KBM-7 (cell line): ENCODE results near the gene ACKR2.
"Not testable (repeated sequence)": the region's sequence is repeated elsewhere in the genome, so short reads cannot be mapped to it uniquely, and the experiment has no call there.

ENCODE experiments used
- DNase-seq: peaks from one replicate; pipeline ENCODE4 v3.0.0-alpha.2; 2015
- in situ Hi-C: fragments of 300-500 bp; cut with MboI; formaldehyde crosslinking; loops from 2 replicates; pipeline ENCODE4 v1.14.3; 2020; ENCODE audit warnings: low sequenced_read_pairs, low pct_unique_long_range_greater_than_20kb, mixed read lengths

The ACKR2 gene

DNA sequence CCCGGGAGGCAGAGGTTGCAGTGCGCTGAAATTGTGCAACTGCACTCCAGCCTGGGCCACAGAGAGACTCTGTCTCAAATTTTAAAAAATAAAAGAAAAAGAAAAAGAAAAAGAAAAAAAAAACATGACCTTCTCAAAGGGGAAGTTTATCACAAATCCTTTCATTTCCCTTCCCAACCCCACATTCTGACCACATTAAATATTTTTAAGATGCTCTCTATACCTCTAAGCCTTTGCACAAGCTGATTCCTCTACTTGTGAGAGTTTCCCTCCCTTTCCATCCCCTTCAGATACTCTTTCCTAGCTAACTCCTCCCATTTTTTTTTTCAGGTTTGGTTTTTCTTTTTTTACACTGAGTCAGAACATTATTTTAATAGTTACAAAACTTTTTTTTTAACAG lies 9.0 kb upstream of the ACKR2 start:
- in situ Hi-C loops: no loop called here
- DNase-seq: no peak

DNA sequence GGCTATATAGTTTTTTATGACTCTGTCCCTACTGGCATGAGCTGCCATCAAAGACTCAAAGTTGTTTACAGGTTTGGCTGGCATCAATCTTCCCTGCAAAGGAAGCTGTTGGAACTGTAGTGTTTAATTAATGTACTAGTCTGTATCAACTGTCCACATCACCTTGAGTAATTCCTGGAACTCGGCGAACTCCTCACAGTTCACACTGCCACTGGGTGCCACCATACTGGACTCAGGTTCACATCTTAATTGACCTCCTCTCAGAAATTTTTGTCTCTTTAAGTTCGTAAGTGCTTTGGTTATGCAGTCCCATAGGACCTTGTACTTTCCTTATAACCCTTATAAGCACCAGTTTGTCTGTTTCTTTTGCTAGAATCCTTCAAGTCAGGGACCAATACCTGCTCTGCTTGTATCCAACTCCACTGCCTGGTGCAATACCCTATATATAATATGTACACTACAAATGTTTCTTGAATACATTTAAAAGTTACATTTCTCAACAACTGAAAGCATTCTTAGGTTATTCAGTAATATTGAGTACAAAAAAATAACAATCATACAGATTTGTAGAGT lies 8.1 kb upstream of the ACKR2 start:
- in situ Hi-C loops: no loop called here
- no peak for DNase-seq

DNA sequence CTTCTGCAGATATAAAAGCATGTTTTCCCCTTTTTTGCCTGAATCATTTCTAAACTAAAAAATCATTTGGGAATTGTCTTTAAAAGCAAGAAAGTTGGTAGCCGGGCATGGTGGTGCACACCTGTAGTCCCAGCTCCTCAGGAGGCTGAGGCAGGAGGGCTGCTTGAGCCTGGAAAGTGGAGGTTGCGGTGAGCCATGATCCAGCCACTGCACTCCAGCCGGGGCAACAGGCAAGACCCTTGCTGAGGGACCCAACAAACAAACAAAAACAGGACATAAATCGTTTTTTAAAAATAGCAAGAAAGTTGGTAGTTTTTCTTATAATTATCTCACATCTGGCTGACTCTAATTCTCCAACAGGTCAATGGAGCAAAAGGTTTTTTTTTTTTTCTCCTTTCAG lies 7.5 kb upstream of the ACKR2 start:
- DNase-seq: no peak

DNA sequence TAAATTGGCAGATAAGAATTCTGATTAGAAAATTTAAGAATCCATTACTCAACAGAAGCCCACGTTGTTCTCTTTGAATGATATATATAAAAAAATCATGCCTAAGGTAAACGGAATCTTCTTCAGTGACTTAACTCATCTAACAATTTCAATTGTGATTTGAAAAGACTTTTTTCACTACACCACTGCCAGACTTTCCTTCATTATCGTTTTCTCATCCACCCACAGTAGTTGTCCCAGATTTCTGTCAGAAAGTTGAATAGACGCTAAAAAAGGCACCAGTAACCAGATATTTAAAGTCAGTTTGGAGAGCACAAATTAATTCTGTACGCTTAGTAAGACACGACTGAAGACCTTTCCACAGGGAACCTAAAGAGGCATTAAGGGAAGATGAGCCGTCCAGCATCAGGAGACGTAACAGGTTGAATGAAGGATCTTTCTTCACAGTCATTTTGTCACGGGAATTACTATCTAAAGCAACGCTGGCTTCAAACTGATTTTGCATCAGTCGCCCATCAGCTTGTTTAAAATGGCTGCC lies 6.3 kb upstream of the ACKR2 start:
- DNase-seq: no peak
- in situ Hi-C loops: no loop called here

More for the DNA sequence above, 7.5 kb upstream of the ACKR2 start:
- in situ Hi-C loops: no loop called here

DNA sequence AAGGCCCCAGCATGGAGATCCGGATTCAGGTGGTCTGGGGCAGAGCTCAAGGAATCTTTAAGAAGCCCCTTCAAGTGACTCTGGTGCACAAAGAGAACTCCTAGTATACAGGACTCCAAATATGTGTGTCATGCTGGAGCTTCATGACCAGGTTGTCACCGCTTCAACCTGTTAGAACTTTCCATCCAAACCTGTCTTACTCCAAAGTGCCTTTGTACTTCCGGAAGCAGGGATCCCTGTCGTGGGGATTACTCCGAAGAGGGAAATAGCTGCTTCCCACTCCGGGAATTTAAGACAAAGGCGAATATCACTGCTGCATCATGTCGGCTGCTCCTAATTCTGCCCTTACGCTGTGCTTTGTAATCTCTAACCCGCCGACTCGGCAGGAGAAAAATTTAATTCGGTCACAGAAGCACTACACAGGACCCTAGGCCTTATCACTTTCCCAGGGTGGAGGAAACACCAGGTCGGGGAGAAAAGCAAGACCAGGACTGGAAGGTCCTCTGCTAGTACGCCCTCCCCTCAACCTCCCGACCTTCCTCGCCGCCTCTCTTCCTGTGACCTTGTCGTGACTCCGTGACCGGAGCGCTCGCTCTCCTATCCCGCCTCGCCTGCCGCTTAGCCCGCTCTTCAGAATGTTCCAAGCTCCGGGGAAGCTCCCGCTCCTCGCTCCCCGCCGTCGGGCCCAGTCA lies 5.7 kb upstream of the ACKR2 start:
- peak; percentile 46 for DNase-seq
- in situ Hi-C loops: no loop called here

DNA sequence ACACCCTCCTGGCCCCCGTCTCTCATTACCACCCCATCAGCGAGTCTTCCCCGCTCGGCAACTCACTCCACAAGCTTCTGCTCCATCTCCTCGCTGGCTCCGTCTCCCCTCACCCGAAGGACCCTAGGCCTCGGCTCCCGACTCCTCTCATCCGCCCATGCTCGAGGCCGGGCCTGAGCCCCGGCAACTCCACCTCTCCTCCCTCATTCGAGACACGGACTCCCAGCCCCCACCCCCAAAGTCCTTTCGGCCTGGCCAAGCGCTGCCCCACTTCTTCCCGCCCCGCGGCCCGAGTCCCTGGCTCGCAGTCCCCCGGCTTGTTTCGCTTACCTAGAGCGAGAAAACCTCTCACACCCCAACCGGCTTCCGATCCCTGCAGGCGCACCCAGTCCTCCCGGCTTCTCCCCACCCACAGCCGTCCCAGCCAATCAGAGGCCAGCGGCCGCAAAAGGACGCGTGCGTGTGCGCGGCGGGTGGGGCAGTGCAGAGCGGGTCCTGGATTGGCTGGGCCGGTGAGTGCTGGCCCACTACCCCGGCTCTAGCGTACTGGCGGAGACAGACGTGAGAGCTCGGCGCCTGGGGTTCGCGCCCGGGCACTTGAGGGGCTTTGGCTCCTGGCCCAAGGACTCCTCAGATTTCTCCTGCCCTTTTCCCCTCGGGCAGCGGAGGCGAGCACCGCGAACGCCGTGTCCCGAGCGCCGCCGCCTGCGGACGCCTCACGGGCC lies 5.0 kb upstream of the ACKR2 start, which contains the start of gene HIGD1A:
HIGD1A (minus strand) TSS at position 385 of the 725 bp plus-strand sequence. CDS start 10,237 bp downstream, outside the sequence.
- in situ Hi-C loops: no loop called here
- DNase-seq: peak; percentile 96

DNA sequence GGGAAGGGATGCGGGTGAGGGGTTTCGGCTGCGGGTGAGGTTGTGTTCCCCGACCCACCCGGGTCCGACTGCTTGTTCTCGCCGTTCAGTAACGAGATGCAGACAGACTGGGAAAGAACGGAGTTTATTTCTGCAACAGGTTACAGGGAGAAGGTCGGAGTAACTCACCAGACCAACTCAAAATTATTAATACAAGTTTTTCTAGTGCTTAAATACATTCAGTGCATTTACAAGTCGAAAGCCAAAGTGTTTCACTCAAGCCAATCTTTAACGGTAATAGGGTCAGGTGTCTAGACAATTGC lies 4.5 kb upstream of the ACKR2 start:
- DNase-seq: no peak
- in situ Hi-C loops: no loop called here

DNA sequence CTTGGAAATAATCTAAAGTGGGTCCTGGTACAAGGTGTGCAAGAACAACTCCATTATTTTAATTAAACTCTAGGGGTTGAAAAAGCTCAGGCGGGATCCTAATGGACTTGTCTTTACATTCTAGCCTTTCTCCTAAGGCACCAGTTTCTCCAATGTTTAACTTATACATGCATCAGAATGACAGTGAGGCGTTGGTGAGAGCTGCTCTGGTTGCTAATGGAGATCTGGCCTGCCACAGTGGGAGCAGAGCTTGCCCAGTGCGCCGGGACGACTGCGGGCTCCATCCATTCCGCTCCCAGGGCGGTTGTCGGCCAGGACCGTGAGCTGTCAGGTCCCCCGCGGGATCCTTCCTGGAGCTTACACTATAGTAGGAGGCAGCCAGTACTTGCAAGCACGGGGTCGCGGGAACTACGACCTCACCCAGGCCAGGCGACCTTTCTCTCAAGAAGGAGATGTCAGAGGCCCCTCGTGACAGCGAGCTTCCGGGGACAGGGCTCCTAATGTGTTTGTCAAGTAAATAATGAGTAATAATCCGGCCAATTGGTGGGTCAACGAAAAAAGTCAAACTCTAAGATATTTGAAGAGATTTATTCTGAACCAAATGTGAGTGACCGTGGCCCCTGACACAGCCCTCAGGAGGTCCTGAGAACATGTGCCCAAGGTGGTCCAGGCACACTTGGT lies 4.0 kb upstream of the ACKR2 start:
- no peak for DNase-seq
- in situ Hi-C loops: no loop called here

DNA sequence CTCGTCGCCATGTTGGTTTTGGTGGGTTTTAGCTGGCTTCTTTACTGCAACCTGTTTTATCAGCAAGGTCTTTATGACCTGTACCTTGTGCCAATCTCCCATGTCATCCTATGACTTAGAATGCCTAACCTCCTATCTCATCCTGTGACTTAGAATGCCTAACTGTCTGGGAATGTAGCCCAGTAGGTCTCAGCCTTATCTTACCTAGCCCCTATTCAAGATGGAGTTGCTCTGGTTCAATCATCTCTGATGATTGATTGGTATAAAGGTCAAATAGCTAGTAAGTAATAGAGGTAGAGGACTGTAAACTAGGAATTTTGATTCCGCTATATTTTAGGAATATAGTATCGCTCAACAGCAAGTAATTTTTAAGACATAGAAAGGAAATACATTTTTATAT lies 1.3 kb upstream of the ACKR2 start:
- DNase-seq: no peak
- in situ Hi-C loops: no loop called here

DNA sequence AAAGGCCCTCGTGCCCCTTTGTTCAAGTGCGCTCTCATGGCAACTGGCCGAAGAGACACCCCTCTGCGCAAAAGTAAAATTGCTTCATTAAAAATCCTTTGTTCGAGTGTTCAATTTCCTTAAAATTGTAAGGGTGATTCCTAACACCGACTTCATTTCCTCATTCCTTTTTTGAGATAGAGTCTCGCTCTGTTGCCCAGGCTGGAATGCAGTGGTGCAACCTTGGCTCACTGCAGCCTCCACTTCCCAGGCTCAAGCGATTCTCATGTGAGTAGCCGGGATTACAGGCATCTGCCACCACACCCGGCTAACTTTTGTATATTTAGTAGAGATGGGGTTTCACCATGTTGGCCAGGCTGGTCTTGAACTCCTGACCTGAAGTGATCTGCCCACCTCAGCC lies 1.5 kb downstream of the ACKR2 start:
- DNase-seq, in situ Hi-C loops: not testable (repeated sequence)

DNA sequence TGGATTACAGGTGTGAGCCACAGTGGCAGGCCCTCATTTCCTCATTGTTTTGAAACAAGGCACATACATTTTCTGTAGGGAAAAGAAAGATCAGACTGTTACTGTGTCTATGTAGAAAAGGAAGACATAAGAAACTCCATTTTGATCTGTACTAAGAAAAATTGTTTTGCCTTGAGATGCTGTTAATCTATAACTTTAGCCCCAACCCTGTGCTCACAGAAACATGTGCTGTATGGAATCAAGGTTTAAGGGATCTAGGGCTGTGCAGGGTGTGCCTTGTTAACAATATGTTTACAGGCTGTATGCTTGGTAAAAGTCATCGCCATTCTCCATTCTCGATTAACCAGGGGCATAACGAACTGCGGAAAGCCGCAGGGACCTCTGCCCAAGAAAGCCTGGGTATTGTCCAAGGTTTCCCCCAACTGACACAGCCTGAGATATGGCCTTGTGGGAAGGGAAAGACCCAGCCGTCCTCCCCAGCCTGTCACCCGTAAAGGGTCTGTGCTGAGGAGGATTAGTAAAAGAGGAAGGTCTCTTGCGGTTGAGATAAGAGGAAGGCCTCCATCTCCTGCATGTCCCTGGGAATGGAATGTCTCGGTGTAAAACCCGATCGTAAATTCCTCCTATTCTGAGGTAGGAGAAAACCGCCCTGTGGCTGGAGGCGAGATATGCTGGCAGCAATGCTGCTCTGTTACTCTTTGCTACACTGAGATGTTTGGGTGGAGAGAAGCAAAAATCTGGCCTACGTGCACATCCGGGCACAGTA lies 2.1 kb downstream of the ACKR2 start:
- peak; percentile 93 for DNase-seq
- in situ Hi-C loops: not testable (repeated sequence)

DNA sequence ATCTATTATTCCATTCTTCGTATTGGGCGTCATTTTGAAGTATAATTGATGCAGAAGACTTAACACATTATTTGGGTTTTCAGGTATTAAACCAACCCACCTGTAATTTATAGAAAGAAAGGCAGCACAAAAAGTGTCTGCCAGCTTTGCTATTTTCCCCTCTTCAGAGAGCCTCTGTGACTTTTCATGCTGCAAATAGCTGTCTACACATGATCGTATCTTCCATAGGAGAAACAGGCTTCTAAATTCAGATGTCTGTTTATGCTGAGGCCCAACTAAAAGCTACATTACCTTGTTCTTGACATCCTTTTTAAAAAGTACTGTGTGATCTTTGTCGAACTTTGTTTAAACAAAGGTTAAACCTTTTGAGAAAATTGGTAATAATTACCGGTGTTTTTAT lies 5.0 kb downstream of the ACKR2 start:
- no peak for DNase-seq
- in situ Hi-C loops: no loop called here

DNA sequence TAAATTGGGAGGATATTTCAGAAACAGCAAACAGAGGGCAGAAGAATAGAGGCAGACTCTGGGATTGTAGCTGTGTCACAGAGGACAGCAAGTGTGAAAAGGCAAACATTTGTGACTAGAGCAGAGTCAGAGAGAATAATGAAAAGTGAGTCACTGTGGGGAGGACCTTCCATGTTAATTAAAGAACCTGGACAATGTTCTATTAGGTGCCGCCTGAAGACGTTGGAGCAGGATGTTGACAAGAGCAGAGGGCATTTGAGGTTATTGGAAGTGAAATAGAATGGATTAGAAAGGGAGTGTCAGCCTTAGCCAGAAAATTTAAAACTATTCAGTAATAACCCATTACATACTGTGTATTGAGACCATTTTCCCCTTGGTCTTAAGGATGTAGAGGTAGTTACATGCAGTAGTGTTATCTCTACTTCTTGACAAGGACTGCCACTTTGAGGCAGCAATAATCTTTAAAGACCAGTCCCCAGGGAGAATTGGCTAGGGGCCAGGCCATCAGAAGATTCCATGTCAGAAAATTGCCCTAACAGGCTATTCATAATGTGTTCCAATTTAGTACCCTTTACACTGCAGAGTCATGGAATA lies 5.8 kb downstream of the ACKR2 start:
- no peak for DNase-seq
- in situ Hi-C loops: no loop called here

DNA sequence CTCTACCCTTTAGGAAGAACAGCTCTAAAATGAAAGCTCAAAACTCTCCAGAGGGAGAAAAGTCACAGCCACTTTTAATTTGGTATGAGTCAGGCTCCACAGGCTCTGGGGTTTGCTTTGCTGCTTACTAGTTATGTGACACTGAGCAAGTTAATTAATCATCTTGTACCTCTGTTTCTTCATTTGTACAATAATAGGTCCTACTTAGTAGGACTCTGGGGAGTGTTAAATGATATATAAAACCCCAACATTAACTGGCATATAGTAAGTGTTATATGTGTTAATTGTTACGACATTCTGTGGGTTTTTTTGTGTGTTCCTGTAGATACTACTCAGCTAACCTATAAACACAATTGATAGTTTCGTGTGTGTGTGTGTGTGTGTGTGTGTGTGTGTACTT lies 6.6 kb downstream of the ACKR2 start:
- in situ Hi-C loops: no loop called here

DNA sequence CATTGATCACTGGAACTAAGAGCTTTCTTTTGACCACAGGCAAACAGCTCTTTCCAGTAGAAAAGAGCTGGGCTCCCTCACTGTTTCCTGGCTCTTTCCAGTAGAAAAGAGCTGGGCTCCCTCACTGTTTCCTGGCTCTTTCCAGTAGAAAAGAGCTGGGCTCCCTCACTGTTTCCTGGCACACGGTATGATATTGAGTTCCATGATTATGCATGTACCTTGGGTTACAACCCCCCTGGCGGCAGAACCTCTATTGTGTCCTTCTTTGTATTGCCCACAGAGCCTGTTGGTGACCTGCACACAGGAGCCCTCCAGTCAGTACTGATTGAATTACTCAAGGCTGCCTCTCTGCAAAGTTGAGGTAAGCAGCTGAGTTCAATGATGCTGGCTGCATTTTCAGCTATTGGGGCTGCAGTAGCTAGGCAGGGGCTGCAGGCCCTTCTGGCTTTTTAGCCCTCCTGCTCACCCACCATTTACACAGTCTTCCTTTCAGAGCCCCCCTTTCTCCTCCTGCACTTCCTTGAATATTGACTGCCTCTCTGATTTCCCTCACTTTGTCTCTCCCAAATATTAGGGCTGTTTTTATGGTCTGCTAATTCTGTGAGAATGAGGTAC lies 10.2 kb downstream of the ACKR2 start:
- in situ Hi-C loops: no loop called here
- no peak for DNase-seq

More for the DNA sequence above, 6.6 kb downstream of the ACKR2 start:
- DNase-seq: no peak

DNA sequence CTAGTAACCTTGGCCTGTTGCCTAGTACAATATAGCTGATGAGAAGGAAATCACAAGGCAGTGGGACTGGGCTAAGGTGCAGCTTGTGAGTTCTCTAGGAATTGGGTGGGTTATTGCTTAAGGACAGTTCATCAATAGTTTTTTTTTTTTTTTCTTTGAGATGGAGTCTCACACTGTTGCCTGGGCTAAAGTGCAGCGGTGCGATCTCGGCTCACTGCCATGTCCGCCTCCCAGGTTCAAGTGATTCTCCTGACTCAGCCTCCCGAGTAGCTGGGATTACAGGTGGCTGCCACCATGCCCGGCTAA lies 11.5 kb downstream of the ACKR2 start:
- in situ Hi-C loops: no loop called here
- DNase-seq: no peak

DNA sequence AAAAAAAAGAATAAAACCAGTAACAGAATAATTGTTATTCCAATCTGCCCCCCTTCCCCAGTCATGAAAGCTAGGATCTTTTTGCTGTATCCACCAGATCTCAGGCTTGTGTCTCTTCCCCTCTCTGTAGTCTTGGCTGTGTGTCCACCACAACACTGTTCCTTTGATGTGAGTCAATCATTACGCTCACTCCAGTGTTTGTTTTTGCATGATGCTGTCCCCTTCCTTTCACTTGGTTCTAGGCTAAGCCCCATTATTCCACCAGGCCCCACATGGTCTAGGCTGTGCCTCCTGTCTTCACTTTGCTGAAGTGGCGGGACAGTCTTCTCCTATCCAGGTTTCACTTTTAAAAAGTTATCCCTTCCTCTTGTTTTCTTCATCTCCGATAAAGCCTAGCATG lies 13.6 kb downstream of the ACKR2 start:
- in situ Hi-C loops: no loop called here
- DNase-seq: no peak

DNA sequence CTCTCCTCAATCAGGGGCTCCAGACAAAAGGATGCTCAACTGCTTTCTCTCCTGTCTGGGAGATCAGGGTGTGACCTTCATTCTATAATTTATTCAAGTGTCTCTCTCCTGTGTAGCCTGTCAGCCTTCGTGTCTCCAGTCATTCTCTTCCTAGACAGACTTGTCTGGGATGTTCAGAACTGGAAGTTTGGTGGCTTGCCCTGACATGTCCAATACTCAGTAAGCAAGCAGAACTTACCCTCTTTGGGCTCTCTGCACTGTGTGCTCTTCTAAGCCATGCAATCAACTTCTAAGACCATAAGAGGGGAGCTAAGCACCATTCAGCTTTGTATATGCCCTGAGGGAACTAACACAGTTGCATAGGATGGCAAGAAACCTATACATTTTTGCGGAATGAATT lies 14.1 kb downstream of the ACKR2 start:
- peak; percentile 43 for DNase-seq
- in situ Hi-C loops: no loop called here

DNA sequence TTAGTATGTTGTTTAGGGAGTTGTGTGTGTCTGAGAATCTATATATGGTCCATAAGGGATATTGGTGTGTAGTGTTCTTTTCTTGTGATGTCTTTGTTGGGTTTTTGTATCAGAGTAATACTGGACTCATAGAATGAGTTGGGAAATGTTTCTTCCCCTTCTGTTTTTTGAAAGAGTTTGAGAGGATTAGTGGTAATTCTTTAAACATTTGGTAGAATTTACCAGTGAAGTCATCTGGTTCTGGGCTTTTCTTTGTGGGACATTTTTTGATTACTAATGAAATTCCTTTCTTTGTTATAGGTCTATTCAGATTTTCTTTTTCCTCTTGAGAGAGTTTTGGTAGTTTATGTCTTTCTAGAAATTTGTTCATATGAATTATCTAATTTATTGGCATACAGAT lies 16.9 kb downstream of the ACKR2 start:
- in situ Hi-C loops: no loop called here
- no peak for DNase-seq
